GM23248 (cell line): ENCODE data around the gene PDZD7. TPM values are rescaled to one million over a fixed set of nuclear protein-coding genes. Genes with fewer than 3 reads are reported as not detected.
A peak's percentile ranks its signal among the peaks of the same experiment; 100 is the strongest.

Experiments used
- DNase-seq: peaks from one replicate; pipeline ENCODE4 v3.0.0-alpha.2; 2015
- H2AFZ ChIP-seq: fragments of 200-600 bp; sonication (generic); 2 replicates; pipeline ENCODE4 v1.6.1; 2016; ENCODE audit warnings: antibody characterized with exemption
- H3F3A ChIP-seq: fragments of 200-600 bp; sonication (generic); 2 replicates; pipeline ENCODE4 v1.6.1; 2016; ENCODE audit warnings: mild to moderate bottlenecking, antibody characterized with exemption, mixed run types; ENCODE audit not compliant: insufficient read depth
- H3K27ac ChIP-seq: fragments of 200-600 bp; sonication (generic); 2 replicates; pipeline ENCODE4 v1.5.1; 2016; ENCODE audit warnings: mild to moderate bottlenecking
- H3K27me3 ChIP-seq: fragments of 200-600 bp; sonication (generic); replicated peaks from 2 replicates; pipeline ENCODE4 v1.6.1; 2016; ENCODE audit warnings: mild to moderate bottlenecking; ENCODE audit not compliant: insufficient read depth
- H3K36me3 ChIP-seq: fragments of 200-600 bp; sonication (generic); 2 replicates; pipeline ENCODE4 v1.6.1; 2016; ENCODE audit warnings: low read depth, mild to moderate bottlenecking
- H3K4me1 ChIP-seq: fragments of 200-600 bp; sonication (generic); 2 replicates; pipeline ENCODE4 v1.6.1; 2016; ENCODE audit warnings: mild to moderate bottlenecking; ENCODE audit not compliant: insufficient read depth
- H3K4me2 ChIP-seq: fragments of 200-600 bp; sonication (generic); one replicate; pipeline ENCODE4 v1.6.1; 2016; ENCODE audit warnings: mild to moderate bottlenecking; ENCODE audit not compliant: unreplicated experiment
- H3K4me3 ChIP-seq: fragments of 200-600 bp; sonication (generic); 2 replicates; pipeline ENCODE4 v1.5.1; 2016; ENCODE audit warnings: mild to moderate bottlenecking
- H3K79me2 ChIP-seq: fragments of 200-600 bp; sonication (generic); 2 replicates; pipeline ENCODE4 v1.6.1; 2016; ENCODE audit warnings: mild to moderate bottlenecking; ENCODE audit not compliant: insufficient read depth
- H3K9ac ChIP-seq: fragments of 200-600 bp; sonication (generic); 2 replicates; pipeline ENCODE4 v1.6.1; 2016; ENCODE audit warnings: mild to moderate bottlenecking
- H3K9me2 ChIP-seq: fragments of 200-600 bp; sonication (generic); 2 replicates; pipeline ENCODE4 v1.6.1; 2016; ENCODE audit warnings: mixed run types, mild to moderate bottlenecking, moderate library complexity; ENCODE audit not compliant: insufficient read depth
- H3K9me3 ChIP-seq: fragments of 200-600 bp; sonication (generic); one replicate; pipeline ENCODE4 v1.6.1; 2017; ENCODE audit warnings: low read depth
- H4K20me1 ChIP-seq: fragments of 200-600 bp; sonication (generic); 2 replicates; pipeline ENCODE4 v1.6.0; 2016; ENCODE audit not compliant: insufficient read depth
- EZH2 ChIP-seq: fragments of 200-600 bp; sonication (generic); IDR thresholded peaks from 2 replicates; pipeline ENCODE4 v1.6.1; 2018; ENCODE audit warnings: antibody characterized with exemption, mild to moderate bottlenecking; ENCODE audit not compliant: insufficient read depth, poor library complexity, severe bottlenecking
- EZH2phosphoT487 ChIP-seq: fragments of 200-600 bp; sonication (generic); IDR thresholded peaks from 2 replicates; pipeline ENCODE4 v1.6.1; 2018; ENCODE audit warnings: antibody characterized with exemption, moderate library complexity, mild to moderate bottlenecking, low read depth; ENCODE audit not compliant: insufficient read depth
- WGBS, 2 experiments: methylation state at CpG; one replicate each; pipeline ENCODE4 v1.1.6; 2015 to 2017; ENCODE audit warnings: low lambda C conversion rate in 2 of 2, low coverage in 1 of 2; ENCODE audit errors: missing lambda C conversion rate in 2 of 2; 5-methylcytosine and 5-hydroxymethylcytosine counted together
- in situ Hi-C: fragments of 300-500 bp; cut with MboI; formaldehyde crosslinking; loops from 2 replicates; pipeline ENCODE4 v1.15.0; 2020
- polyA plus RNA-seq: library from polyadenylated mRNA; unstranded; fragments of >200 nt; fragmentation: Nextera tagmentation; extraction: Ambion mirVana; gene quantifications from 2 replicates; pipeline ENCODE4 v1.2.1, GENCODE V29; 2016
- total RNA-seq: library from RNA; depleted of rRNA; stranded (reverse); fragments of >200 nt; shearing (Covaris generic); gene quantifications from 2 replicates; pipeline ENCODE4 v1.2.3, GENCODE V29; 2014

Gene PDZD7
- total and polyA plus RNA-seq, 2 experiments from 2014 or later, result 0.54 to 1.1 TPM

- H3K27ac ChIP-seq, result no peak overlapping the region
- H3K4me3 ChIP-seq, result no peak overlapping the region
- DNase-seq, result no peak
- no peak overlapping the region for H3K4me2 ChIP-seq
- TF ChIP-seq EZH2phosphoT487 (no peak), EZH2 (no peak)
- no peaks in the 10 kb centered on the region for H3K9me3 ChIP-seq
- in situ Hi-C loops, result no loop called here
- H4K20me1 ChIP-seq, result no peaks in the 10 kb centered on the region
- H3K9me2 ChIP-seq, result no peaks in the 10 kb centered on the region
- no peak overlapping the region for H3K9ac ChIP-seq
- peaks cover 29% of the 10 kb centered on the region for H3K4me1 ChIP-seq
- no peak overlapping the region for H2AFZ ChIP-seq
- WGBS, 2 experiments, result 95 to 100% methylated on average over 1 of the region's 1 CpG
- no peaks in the 10 kb centered on the region for H3K36me3 ChIP-seq
- peaks cover 29% of the 10 kb centered on the region for H3F3A ChIP-seq
- peaks cover 28% of the 10 kb centered on the region for H3K79me2 ChIP-seq
- peaks cover 7% of the 10 kb centered on the region for H3K27me3 ChIP-seq
Measured at GRCh38 chr10:101054351-101054750, 23.4 kb upstream of the PDZD7 start.

- Histone ChIP-seq H3K9ac (peak overlapping the region; percentile 14; the same call in 1 of the 2 replicates), H3F3A (peaks cover 29% of the 10 kb centered on the region), H3K27ac (peak overlapping the region; percentile 71), H3K79me2 (peaks cover 20% of the 10 kb centered on the region; the same call in 1 of the 2 replicates), H3K9me2 (no peaks in the 10 kb centered on the region), H2AFZ (no peak overlapping the region), H3K9me3 (no peaks in the 10 kb centered on the region), H3K4me2 (peak overlapping the region; percentile 26), H3K4me3 (no peak overlapping the region), H4K20me1 (no peaks in the 10 kb centered on the region), H3K27me3 (peaks cover 15% of the 10 kb centered on the region), H3K36me3 (no peaks in the 10 kb centered on the region), H3K4me1 (peaks cover 29% of the 10 kb centered on the region)
- TF ChIP-seq EZH2 (no peak), EZH2phosphoT487 (no peak)
- DNase-seq, result peak; percentile 79
- in situ Hi-C loops, result no loop called here
Measured at GRCh38 chr10:101053516-101053915, 22.6 kb upstream of the PDZD7 start.

GRCh38 chr10:101052285-101052684 is 21.4 kb upstream of the PDZD7 start:
- TF ChIP-seq EZH2phosphoT487, result no peak
- TF ChIP-seq EZH2, result no peak
- H3K27me3 ChIP-seq, result peaks cover 22% of the 10 kb centered on the region
- 25 to 30% methylated on average over 3 of the region's 3 CpGs for WGBS, 2 experiments
- peaks cover 29% of the 10 kb centered on the region for H3K4me1 ChIP-seq
- H3K36me3 ChIP-seq, result no peaks in the 10 kb centered on the region
- H3K9ac ChIP-seq, result peak overlapping the region; percentile 50
- H3K9me2 ChIP-seq, result no peaks in the 10 kb centered on the region
- in situ Hi-C loops, result no loop called here
- peaks cover 29% of the 10 kb centered on the region for H3F3A ChIP-seq
- H3K9me3 ChIP-seq, result no peaks in the 10 kb centered on the region
- peak overlapping the region; percentile 54 for H3K4me2 ChIP-seq
- DNase-seq, result peak; percentile 90
- peaks cover 9% of the 10 kb centered on the region; the same call in 1 of the 2 replicates for H3K79me2 ChIP-seq
- no peak overlapping the region for H3K4me3 ChIP-seq
- H4K20me1 ChIP-seq, result no peaks in the 10 kb centered on the region
- H3K27ac ChIP-seq, result peak overlapping the region; percentile 71
- H2AFZ ChIP-seq, result peak overlapping the region; percentile 11; the same call in 1 of the 2 replicates

- Histone ChIP-seq H3K27me3 (peaks cover 22% of the 10 kb centered on the region), H2AFZ (no peak overlapping the region)
- peak; percentile 65 for DNase-seq
Measured at GRCh38 chr10:101050208-101051069, 19.5 kb upstream of the PDZD7 start.

More at GRCh38 chr10:101050208-101051069, 19.5 kb upstream of the PDZD7 start:
- Histone ChIP-seq H3K36me3 (no peaks in the 10 kb centered on the region), H3K79me2 (peaks cover under 1% of the 10 kb centered on the region; the same call in 1 of the 2 replicates), H3K4me3 (peak overlapping the region; percentile 49; the same call in 1 of the 2 replicates), H3K9me3 (no peaks in the 10 kb centered on the region), H3F3A (peaks cover 29% of the 10 kb centered on the region), H4K20me1 (no peaks in the 10 kb centered on the region), H3K4me2 (peak overlapping the region; percentile 34), H3K9me2 (no peaks in the 10 kb centered on the region), H3K9ac (no peak overlapping the region), H3K4me1 (peaks cover 29% of the 10 kb centered on the region), H3K27ac (no peak overlapping the region)
- TF ChIP-seq EZH2phosphoT487 (no peak), EZH2 (no peak)
- in situ Hi-C loops, result no loop called here
- 21 to 25% methylated on average over 42 of the region's 42 CpGs for WGBS, 2 experiments
